Right renal pelvis (tissue), 4 donors: ENCODE measurements around the gene GNG13. TPM values are rescaled to one million over a fixed set of nuclear protein-coding genes. Genes with fewer than 3 reads are reported as not detected.
"Not testable (repeated sequence)": the region's sequence is repeated elsewhere in the genome, so short reads cannot be mapped to it uniquely, and the experiment has no call there.

Experiments used
- DNase-seq, 4 donors: peaks; one replicate each; pipeline ENCODE4 v3.0.0-alpha.2; 2013; ENCODE audit warnings: low read depth in 4 of 4, low spot score in 3 of 4, missing footprints in 1 of 4
- polyA plus RNA-seq, 4 donors: library from polyadenylated mRNA; unstranded; fragments of 120-200 nt; gene quantifications; one replicate each; pipeline ENCODE4 v1.2.1, GENCODE V29; 2013; ENCODE audit not compliant: insufficient read length in 4 of 4

GNG13 gene
- polyA plus RNA-seq, 4 donors: 0.18 to 0.37 (median 0.36) TPM; not detected in 1

DNA sequence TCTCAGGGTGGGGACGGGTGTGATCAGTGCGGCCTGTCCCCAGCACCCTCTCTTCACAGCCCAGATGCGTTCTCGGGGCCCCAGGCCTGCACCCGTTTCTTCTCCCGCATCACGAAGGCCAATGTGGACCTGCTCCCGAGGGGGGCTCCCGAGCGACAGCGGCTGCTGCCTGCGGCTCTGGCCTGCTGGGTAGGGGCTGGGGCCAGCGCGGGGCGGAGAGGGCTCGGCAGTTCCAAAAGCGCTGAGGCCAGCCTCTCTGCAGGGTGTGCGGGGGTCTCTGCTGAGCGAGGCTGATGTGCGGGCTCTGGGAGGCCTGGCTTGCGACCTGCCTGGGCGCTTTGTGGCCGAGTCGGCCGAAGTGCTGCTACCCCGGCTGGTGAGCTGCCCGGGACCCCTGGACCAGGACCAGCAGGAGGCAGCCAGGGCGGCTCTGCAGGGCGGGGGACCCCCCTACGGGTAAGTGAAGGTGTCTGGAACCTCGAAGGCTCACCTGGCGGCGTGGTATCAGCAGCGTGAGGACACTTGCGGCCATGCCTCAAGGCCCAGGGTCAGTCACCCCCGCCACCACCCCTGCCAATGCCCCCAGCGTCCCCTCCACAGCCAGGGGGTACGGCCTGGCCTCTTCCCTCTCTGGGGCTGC lies 35.6 kb downstream of the GNG13 start:
- DNase-seq: no peak

DNA sequence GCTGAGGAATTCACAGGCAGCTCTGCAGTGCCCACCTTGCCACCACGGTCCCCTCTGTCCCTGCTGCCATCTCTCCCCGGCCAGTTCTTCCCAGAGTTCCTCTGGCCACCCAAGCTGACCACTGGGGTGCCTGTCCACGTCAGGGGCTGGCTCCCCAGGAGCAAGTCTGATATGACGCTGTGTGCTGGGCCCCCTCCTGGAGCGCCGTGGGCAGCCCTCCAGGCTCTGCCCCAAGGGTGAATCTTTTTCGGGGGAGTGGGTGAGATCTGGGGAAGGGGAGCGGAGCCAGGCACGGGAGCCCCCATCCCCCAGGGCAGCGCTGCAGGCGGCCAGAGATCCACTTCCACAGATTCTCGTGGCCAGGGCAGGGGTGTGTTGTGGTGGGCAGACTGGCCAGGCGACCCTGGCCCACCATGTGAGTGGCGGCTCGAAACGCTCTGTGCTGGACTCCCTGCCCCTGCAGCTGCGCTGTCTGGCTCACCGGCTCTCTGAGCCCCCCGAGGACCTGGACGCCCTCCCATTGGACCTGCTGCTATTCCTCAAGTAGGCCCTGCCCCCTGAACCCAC lies 36.3 kb downstream of the GNG13 start:
- no peak for DNase-seq

DNA sequence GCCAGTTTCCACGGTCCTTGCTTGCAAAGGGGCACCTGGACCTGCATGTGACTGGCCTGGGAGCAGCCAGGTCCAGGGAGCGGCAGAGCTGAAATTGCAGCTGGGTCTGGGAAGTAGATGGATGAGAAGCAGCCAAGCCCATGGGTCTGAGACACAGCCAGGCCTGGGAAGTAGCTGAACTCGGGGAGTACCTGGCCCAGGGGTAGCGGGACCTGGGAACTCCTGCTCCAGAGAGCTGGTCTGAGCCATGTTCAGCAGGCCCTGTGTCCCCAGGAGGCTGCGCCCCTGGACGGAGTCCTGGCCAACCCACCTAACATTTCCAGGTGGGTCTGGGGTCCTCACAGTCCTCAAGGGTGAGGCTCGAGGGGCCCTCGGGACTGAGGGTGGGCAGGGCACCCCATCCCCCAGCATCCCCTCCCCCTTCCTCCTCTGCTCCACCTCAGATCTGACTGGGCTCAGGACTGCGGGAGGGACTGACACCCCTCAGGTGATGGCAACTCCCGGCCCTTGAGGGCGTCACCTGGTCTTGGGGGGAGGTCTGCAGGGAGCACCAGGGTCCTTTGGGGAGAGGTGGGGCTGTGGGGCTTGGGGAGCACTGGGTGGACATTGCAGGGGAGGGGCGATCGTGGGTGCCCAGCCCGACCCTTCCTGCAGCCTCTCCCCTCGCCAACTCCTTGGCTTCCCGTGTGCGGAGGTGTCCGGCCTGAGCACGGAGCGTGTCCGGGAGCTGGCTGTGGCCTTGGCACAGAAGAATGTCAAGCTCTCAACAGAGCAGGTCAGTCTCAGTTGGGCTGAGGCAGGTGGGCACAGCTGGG lies 37.0 kb downstream of the GNG13 start:
- DNase-seq: no peak

- no peak for DNase-seq
Observed at GRCh38 chr16:762595-763268, 37.8 kb downstream of the GNG13 start.

GRCh38 chr16:761625-762513 lies 38.7 kb downstream of the GNG13 start:
- DNase-seq: no peak

DNA sequence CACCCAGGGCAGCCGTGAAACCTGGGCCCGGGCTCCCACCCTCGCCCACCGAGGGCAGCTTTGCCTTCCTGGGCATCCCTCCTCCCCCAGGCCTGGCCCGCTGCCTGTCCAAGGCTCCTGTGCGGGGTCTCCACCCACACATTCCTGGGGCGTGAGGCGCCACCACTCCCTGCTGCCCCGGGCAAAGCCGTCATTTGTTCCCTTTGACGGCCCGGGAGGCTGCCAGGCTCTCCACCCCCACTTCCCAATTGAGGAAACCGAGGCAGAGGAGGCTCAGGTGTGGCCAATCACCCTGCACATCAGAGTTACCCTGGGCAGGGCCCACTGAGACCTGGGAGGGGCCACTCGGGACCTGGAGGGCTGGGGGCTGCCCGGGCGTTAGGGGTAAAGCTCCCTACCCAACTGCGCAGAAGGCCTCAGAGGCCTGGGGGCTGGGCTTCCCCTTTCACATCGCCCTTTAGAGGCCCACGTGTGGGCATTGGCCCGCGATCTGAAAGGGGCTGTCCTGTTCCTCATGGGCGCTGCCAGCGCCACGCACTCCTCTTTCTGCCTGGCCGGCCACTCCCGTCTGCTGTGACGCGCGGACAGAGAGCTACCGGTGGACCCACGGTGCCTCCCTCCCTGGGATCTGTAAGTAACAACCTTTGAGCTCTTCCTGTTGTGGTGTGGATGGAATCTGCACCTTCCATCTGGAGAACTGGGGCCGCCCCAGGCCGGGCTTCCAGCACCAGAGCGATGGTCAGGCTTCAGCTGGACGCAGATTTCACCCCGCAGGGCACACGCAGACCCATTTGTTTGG lies 39.8 kb downstream of the GNG13 start, which contains the start of gene MSLN:
Gene MSLN (plus strand): TSS at position 190 of the 799 bp plus-strand sequence. CDS start 1,947 bp downstream, outside the sequence.
- no peak for DNase-seq

- DNase-seq: no peak
Observed at GRCh38 chr16:760065-760464, 40.5 kb downstream of the GNG13 start.

- no peak for DNase-seq
Observed at GRCh38 chr16:759110-759910, 41.2 kb downstream of the GNG13 start.

GRCh38 chr16:756428-756827 lies 44.1 kb downstream of the GNG13 start:
- no peak for DNase-seq

- DNase-seq: no peak
Observed at GRCh38 chr16:754656-755055, 45.9 kb downstream of the GNG13 start.

DNA sequence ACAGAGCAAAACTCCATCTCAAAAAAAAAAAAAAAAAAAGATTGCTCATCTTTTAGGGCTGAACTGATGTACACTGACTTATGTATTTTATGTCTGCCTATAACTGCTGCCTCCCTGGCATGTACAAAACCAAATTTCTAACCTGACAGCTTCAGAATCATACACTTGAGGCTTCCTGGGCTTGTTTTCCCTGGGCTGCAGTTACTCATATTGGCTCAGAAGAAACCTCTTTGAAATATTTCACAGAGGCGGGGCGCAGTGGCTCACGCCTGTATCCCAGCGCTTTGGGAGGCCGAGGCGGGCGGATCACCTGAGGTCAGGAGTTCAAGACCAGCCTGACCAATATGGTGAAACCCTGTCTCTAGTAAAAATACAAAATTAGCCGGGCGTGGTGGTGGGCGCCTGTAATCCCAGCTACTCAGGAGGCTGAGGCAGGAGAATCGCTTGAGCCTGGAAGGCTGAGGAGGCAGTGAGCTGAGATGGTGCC lies 46.4 kb downstream of the GNG13 start:
- DNase-seq: not testable (repeated sequence)

- DNase-seq: no peak
Observed at GRCh38 chr16:752007-752312, 48.6 kb downstream of the GNG13 start.

DNA sequence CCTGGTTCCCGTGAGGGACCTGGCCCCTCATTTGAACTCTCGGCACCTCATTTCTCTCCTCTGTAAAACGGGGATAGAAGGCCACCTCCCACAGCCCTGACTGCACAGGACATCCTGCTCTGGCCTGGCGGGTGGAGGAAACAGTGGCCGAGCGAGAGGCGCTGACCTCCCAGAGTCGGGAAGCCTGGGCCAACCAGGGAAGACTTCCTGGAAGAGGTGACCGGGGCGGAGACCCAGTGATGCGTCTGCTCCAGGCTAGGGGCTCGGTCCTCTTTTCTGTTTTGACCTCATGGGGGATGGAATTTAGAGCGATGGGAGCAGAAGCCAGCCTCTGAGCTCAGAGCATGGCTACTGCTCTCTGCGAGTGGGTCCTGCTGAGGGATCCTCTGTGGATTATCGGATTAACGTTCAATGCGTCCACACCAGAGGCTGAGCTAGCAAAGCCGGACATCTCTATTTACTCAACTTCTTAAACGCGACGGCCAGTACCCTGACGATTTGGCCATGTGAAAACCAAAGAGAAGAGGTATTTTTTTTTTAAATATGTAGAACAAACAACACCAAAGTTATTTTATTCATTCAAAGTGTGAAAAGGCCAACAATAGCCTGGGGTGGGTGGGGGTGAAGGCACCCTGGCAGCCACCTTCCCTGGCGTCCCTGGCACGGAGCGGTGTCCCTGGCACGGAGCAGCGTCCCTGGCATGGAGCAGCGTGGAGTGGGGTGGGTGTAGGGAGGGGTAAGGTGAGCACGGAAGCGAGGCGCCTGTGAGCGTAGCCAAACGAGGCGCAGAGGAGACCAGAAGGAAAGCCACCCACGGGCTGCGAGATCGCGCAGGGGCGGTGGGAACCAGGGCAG lies 49.2 kb downstream of the GNG13 start:
- DNase-seq: no peak

DNA sequence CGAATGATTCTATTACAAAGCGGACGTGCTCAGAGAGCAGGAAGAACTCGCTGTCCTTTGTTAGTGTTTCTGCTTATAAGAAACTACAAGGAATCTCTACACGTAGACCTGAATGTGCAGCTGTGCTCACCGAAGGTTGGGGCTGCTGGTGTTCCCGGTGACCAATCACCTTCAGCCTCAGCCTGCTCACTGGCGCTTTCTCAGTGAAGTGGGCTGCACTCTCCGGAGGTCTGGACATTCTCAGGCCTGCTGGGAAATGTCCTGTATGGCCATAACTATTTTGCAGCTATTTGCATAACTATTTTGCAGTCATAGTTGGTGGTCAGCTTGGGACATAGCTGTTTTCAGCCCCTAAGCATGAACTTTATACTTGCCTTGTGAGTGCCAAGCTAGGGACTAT lies 50.0 kb downstream of the GNG13 start:
- no peak for DNase-seq

DNA sequence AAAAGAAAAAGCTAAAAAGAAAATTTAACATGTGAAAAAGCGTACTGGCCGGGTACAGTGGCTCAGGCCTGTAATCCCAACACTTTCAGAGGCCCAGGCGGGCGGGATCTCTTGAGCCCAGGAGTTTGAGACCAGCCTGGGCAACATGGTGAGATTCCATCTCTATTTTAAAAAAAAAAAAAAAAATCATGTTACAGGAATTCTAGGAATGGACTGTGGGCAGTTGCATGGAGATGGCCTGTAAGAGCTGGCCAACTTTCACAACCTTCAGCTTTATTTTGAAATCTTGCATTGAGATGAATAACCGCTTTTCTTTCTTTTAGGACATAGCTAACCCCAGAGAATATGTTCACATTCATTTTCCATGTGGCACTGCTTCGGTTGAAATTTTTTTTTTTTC lies 51.5 kb downstream of the GNG13 start:
- no peak for DNase-seq
